Activated T-cell treated with anti-CD3 and anti-CD28 coated beads for 48 hours (primary cell): ENCODE results near the gene NRG4.
A peak's percentile ranks its signal among the peaks of the same experiment; 100 is the strongest.
"Not testable (repeated sequence)": the region's sequence is repeated elsewhere in the genome, so short reads cannot be mapped to it uniquely, and the experiment has no call there.

Experiments used
- DNase-seq: peaks from one replicate; pipeline ENCODE4 v3.0.0-alpha.2; 2020; ENCODE audit warnings: low read depth

Gene NRG4

GRCh38 chr15:75926931-75927330 is 85.3 kb downstream of the NRG4 start:
- DNase-seq = no peak

DNA sequence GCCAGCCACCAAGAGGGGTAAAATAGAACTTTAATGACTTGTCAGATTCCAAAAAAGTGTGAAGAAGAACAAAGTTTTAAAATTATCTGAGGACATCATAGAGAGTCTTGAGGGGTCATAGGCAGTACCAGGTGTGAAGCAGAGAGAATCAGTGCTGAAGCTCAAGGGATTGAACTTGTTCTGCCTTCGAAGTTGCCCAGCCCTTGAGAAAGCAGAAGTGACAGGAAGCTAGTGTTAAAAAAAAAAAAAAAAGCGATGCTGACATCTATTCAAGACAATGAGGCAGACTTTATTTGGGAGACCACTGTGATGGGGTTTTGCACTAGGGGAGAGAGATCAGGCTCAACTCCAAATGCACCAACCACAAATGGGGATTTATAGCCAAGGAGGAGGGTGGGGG is 86.8 kb downstream of the NRG4 start:
- DNase-seq = no peak

GRCh38 chr15:75924576-75924975 is 87.6 kb downstream of the NRG4 start:
- no peak for DNase-seq

GRCh38 chr15:75923756-75924155 is 88.5 kb downstream of the NRG4 start:
- no peak for DNase-seq

DNA sequence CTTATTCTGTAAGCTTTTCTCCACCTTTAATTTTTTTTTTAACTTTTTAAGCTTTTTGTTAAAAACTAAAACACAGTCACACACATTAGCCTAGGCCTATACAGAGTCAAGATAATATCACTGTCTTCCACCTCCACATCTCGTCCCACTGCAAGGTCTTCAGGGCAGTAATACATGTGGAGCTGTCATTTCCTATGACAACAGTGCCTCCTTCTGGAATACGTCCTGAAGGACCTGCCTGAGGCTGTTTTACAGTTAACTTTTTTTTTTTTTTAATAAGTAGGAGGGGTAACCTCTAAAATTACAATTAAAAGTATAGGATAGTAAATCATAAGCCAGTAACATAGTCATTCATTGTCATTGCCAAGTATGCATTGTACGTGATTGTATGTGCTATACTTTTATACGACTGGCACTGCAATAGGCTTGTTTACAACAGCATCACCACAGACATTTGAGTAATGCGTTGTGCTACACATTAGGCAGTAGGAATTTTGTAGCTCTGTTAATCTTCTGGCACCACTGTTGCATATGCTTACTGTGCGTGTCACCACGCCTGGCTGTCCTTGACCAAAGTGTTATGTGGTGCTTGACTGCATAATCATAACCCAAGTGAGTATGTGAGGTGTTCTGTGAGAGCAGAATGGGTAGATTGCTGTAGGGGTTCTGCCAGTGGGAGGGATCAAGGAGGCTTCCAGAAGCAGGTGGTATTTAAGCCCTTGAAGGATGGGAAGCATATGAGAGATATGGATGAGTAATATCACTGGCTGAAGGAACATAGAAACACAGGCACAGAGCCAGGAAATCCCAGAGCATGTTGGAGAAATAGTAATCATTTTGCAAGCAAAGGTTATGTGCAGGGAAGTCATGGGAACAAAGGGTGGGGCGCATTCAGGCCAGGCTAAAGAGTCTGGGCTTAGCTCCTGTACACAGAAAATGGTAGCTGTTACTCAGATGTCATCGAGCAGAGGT is 90.2 kb downstream of the NRG4 start:
- DNase-seq = no peak

DNA sequence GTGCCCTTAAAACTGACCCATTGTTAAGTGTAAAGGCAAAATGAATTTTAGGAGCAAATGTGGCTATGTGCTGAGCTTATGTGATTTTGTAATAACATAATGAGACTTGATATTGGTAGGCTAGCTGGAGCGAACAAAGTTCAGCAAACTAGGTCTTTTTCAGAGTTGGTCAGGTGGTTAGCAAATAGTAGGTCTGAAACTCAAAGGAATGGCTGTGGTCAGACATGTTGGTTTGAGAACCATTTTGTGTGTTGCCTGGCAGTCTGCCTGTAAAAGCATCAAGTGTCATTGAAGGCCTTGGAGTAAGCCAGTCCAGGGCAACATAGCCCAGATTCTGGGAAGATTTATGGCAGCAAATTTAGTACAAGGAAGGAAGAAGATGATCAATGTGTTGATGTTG is 92.1 kb downstream of the NRG4 start:
- DNase-seq = no peak

DNA sequence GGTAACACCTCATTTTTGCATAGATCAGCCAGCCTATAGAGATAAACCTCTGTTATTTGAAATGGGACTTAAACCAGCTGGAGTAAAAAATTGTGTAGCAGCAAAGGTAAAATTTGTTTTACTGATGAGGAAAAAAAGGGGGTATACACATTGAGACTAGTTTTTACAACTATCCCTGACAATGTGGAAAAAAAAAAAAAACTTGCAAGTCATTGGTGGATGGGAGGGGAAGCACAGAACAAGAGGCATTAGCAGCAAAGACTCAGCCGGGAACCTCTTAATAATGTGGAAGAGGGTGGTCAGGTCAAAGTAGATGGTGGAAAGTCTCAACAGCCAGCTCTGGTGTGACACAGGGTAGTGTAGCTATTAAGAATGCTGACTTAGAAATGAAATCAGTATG is 94.1 kb downstream of the NRG4 start:
- DNase-seq = no peak

- no peak for DNase-seq
Observed at GRCh38 chr15:75916978-75917377, 95.2 kb downstream of the NRG4 start.

DNA sequence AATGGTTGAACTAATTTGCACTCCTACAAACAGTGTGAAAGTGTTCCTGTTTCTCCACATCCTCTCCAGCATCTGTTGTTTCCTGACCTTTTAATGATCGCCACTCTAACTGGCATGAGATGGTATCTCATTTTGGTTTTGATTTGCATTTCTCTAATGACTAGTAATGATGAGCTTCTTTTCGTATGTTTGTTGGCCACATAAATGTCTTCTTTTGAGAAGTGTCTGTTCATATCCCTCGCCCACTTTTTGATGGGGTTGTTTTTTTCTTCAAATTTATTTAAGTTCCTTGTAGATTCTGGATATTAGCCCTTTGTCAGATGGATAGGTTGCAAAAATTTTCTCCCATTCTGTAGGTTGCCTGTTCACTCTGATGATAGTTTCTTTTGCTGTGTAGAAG is 101.9 kb downstream of the NRG4 start:
- DNase-seq = not testable (repeated sequence)

DNA sequence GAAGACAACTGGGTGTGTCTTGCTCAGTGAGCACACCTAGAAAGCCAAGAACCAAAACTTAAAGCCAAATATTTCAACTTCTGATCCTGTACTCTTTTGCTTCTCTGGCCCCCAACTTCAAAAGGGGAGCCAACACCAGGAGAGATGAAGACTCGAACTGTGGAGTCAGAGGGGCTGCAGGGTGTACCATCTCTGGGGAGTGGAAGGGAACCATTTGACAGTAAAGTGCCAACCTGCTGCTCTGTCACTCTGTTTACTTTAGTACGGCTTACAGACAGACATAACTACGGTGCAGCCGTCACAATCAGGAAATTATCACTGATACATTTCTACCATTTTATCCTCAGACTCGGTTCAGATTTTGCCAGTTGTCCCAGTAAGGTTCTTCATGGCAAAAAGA is 107.0 kb downstream of the NRG4 start:
- no peak for DNase-seq

DNA sequence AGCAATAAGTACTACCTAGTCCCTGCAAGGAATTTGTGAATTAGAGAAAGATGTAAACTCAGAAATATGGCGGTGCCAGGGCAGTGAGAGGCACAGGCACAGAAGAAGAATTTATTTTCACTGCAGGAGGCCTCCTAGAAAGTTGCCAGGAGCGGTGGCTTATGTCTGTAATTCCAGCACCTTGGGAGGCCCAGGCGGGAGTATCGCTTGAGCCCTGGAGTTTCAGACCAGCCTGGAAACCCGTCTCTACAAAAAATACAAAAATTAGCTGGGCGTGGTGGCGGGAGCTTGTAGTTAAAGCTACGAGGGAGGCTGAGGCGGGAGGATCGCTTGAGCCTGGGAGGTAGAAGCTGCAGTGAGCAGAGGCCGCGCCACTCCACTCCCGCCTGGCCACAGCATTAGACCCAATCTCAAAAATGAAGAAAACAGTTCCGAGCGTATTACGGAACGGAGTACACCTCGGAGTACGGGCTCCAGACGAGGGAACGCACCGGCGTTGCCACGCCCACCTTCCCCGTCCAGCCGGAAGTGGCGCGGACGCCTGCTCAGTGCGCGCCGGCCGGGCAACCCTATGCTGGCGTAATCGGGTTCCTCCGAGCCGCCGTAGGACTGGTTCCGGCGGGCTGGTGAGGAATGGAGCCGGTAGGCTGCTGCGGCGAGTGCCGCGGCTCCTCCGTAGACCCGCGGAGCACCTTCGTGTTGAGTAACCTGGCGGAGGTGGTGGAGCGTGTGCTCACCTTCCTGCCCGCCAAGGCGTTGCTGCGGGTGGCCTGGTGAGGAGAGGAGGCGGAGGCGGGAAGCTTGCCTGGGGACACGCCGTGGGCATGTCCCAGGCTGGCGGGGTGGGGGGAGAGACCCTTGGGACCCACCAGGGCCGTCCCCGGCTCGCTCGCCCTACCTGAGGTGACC is 108.6 kb downstream of the NRG4 start, which contains the start of gene FBXO22:
Gene FBXO22 (plus strand): TSS at position 548 of the 909 bp plus-strand sequence. CDS start 86 bp downstream, at position 634.
- peak; percentile 93 for DNase-seq

GRCh38 chr15:75902129-75902557 is 110.1 kb downstream of the NRG4 start:
- DNase-seq = no peak

GRCh38 chr15:75900577-75900976 is 111.6 kb downstream of the NRG4 start:
- DNase-seq = no peak

DNA sequence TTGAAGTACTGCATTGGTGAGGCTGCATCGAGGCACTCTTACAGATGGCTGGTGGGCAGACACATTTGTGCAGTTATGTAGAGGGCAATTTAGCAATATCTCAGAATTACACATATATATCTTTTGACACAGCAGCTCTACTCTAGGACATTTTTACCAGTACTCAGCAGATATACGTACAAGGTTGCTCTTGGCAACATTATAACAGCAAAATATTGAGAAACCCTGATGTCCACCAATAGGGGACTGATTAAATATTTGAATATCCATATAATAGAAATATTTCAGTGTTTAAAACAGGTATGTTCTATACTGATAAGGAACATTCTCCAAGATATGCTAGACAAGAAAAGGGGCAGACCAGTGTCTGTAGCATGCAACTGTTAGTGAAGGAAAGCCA is 116.5 kb downstream of the NRG4 start:
- no peak for DNase-seq

GRCh38 chr15:75891895-75892294 is 120.3 kb downstream of the NRG4 start:
- DNase-seq = no peak
